ENCODE data around the gene KAT8. TPM values are rescaled to one million over a fixed set of nuclear protein-coding genes. Genes with fewer than 3 reads are reported as not detected.
A peak's percentile ranks its signal among the peaks of the same experiment; 100 is the strongest.

Gene KAT8
- total and polyA plus RNA-seq, 2 of the 13 experiments (the other 11 are each of a cell fraction or from before 2014, with no cell fraction given): 79.0 to 84.2 TPM

DNA sequence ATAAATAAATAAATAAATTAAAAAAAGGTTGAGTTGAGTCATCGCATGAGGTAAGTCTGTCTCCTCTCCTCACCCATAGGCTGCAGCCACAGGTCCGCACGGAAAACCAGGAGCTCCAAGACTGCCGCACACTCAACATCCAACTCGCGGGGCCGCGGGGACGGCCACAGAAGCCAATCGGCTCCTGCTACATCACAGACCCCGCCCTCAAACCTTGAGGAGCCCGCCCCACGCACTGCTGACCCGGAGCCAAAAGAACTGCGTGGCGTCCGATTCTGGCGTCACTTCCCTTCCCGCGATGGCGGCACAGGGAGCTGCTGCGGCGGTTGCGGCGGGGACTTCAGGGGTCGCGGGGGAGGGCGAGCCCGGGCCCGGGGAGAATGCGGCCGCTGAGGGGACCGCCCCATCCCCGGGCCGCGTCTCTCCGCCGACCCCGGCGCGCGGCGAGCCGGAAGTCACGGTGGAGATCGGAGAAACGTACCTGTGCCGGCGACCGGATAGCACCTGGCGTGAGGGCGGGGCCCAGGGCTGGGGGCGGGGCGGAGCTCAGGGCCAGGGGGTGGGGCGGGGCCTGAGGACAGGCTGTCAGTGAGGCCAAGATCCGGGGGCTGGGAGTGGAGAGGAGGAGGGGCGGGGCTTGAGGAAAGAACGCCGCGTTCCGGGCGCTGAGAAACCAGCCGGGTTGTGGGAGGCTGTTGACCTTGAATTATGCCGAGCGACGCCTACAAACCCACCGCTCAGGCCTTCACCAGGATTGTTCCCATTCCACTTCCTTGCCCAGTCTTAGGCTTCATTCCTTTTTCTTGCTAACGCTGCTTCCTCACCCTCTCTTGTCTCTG is at the start of gene KAT8 (continued):
- TF ChIP-seq, protein P1, sequence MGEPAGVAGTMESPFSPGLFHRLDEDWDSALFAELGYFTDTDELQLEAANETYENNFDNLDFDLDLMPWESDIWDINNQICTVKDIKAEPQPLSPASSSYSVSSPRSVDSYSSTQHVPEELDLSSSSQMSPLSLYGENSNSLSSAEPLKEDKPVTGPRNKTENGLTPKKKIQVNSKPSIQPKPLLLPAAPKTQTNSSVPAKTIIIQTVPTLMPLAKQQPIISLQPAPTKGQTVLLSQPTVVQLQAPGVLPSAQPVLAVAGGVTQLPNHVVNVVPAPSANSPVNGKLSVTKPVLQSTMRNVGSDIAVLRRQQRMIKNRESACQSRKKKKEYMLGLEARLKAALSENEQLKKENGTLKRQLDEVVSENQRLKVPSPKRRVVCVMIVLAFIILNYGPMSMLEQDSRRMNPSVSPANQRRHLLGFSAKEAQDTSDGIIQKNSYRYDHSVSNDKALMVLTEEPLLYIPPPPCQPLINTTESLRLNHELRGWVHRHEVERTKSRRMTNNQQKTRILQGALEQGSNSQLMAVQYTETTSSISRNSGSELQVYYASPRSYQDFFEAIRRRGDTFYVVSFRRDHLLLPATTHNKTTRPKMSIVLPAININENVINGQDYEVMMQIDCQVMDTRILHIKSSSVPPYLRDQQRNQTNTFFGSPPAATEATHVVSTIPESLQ (CRISPR knock-in tag; conservative IDR thresholded peaks at IDR 0.05): 0 out of 2 replicates have a peak, but pooled peaks have one; percentile 74
- TF ChIP-seq, protein P2, sequence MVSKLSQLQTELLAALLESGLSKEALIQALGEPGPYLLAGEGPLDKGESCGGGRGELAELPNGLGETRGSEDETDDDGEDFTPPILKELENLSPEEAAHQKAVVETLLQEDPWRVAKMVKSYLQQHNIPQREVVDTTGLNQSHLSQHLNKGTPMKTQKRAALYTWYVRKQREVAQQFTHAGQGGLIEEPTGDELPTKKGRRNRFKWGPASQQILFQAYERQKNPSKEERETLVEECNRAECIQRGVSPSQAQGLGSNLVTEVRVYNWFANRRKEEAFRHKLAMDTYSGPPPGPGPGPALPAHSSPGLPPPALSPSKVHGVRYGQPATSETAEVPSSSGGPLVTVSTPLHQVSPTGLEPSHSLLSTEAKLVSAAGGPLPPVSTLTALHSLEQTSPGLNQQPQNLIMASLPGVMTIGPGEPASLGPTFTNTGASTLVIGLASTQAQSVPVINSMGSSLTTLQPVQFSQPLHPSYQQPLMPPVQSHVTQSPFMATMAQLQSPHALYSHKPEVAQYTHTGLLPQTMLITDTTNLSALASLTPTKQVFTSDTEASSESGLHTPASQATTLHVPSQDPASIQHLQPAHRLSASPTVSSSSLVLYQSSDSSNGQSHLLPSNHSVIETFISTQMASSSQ (IDR thresholded peaks at IDR 0.05; ENCODE audit: low read depth): no peak
- TF ChIP-seq, protein P2 (CRISPR knock-in tag; IDR thresholded peaks at IDR 0.05; ENCODE audit: borderline replicate concordance): peak; percentile 70; the same call in 1 of the 2 replicates
- TF ChIP-seq ZNF234 (CRISPR knock-in tag; conservative IDR thresholded peaks at IDR 0.05): peak; percentile 75
- TF ChIP-seq ZSCAN29 (CRISPR knock-in tag; conservative IDR thresholded peaks at IDR 0.05): peak; percentile 64
- peak; percentile 82; the same call in 1 of the 2 replicates for TF ChIP-seq KMT2A (CRISPR knock-in tag; IDR thresholded peaks at IDR 0.05)
- peak; percentile 80; the same call in 1 of the 2 replicates for TF ChIP-seq ZNF274 (CRISPR knock-in tag; IDR thresholded peaks at IDR 0.05)
- TF ChIP-seq, protein P3, sequence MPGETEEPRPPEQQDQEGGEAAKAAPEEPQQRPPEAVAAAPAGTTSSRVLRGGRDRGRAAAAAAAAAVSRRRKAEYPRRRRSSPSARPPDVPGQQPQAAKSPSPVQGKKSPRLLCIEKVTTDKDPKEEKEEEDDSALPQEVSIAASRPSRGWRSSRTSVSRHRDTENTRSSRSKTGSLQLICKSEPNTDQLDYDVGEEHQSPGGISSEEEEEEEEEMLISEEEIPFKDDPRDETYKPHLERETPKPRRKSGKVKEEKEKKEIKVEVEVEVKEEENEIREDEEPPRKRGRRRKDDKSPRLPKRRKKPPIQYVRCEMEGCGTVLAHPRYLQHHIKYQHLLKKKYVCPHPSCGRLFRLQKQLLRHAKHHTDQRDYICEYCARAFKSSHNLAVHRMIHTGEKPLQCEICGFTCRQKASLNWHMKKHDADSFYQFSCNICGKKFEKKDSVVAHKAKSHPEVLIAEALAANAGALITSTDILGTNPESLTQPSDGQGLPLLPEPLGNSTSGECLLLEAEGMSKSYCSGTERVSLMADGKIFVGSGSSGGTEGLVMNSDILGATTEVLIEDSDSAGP (CRISPR knock-in tag; IDR thresholded peaks at IDR 0.05; ENCODE audit: borderline replicate concordance): peak; percentile 88; the same call in 1 of the 2 replicates
- TF ChIP-seq, protein P4, sequence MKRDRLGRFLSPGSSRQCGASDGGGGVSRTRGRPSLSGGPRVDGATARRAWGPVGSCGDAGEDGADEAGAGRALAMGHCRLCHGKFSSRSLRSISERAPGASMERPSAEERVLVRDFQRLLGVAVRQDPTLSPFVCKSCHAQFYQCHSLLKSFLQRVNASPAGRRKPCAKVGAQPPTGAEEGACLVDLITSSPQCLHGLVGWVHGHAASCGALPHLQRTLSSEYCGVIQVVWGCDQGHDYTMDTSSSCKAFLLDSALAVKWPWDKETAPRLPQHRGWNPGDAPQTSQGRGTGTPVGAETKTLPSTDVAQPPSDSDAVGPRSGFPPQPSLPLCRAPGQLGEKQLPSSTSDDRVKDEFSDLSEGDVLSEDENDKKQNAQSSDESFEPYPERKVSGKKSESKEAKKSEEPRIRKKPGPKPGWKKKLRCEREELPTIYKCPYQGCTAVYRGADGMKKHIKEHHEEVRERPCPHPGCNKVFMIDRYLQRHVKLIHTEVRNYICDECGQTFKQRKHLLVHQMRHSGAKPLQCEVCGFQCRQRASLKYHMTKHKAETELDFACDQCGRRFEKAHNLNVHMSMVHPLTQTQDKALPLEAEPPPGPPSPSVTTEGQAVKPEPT (CRISPR knock-in tag; IDR thresholded peaks at IDR 0.05; ENCODE audit: low read depth): peak; percentile 69; the same call in 1 of the 2 replicates
- TF ChIP-seq, protein P5, sequence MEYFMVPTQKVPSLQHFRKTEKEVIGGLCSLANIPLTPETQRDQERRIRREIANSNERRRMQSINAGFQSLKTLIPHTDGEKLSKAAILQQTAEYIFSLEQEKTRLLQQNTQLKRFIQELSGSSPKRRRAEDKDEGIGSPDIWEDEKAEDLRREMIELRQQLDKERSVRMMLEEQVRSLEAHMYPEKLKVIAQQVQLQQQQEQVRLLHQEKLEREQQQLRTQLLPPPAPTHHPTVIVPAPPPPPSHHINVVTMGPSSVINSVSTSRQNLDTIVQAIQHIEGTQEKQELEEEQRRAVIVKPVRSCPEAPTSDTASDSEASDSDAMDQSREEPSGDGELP (IDR thresholded peaks at IDR 0.05; ENCODE audit: borderline replicate concordance, low read depth): peak; percentile 46; the same call in 1 of the 2 replicates
- TF ChIP-seq SNAI1 (CRISPR knock-in tag; IDR thresholded peaks at IDR 0.05; ENCODE audit: borderline replicate concordance): no peak
- TF ChIP-seq, protein P6, sequence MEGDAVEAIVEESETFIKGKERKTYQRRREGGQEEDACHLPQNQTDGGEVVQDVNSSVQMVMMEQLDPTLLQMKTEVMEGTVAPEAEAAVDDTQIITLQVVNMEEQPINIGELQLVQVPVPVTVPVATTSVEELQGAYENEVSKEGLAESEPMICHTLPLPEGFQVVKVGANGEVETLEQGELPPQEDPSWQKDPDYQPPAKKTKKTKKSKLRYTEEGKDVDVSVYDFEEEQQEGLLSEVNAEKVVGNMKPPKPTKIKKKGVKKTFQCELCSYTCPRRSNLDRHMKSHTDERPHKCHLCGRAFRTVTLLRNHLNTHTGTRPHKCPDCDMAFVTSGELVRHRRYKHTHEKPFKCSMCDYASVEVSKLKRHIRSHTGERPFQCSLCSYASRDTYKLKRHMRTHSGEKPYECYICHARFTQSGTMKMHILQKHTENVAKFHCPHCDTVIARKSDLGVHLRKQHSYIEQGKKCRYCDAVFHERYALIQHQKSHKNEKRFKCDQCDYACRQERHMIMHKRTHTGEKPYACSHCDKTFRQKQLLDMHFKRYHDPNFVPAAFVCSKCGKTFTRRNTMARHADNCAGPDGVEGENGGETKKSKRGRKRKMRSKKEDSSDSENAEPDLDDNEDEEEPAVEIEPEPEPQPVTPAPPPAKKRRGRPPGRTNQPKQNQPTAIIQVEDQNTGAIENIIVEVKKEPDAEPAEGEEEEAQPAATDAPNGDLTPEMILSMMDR (CRISPR knock-in tag; IDR thresholded peaks at IDR 0.05): peak; percentile 10; the same call in 1 of the 2 replicates

Measured in HepG2 (cell line).